IPS-15b (cell line): ENCODE data around the gene METTL25.
"Not testable (repeated sequence)": the region's sequence is repeated elsewhere in the genome, so short reads cannot be mapped to it uniquely, and the experiment has no call there.

Experiments used
- H3K27me3 ChIP-seq: one replicate; pipeline ENCODE4 v1.6.1; 2013; ENCODE audit warnings: low read length; ENCODE audit not compliant: control insufficient read depth, insufficient read depth
- H3K36me3 ChIP-seq: one replicate; pipeline ENCODE4 v1.6.1; 2013; ENCODE audit warnings: low read length; ENCODE audit not compliant: control insufficient read depth, insufficient read depth
- H3K4me1 ChIP-seq: one replicate; pipeline ENCODE4 v1.6.1; 2013; ENCODE audit warnings: mild to moderate bottlenecking, low read length; ENCODE audit not compliant: control insufficient read depth, insufficient read depth
- H3K4me3 ChIP-seq: one replicate; pipeline ENCODE4 v1.5.1; 2013; ENCODE audit warnings: low read depth, low read length
- H3K9ac ChIP-seq: one replicate; pipeline ENCODE4 v1.6.1; 2013; ENCODE audit warnings: low read depth, mild to moderate bottlenecking, low read length
- H3K9me3 ChIP-seq: one replicate; pipeline ENCODE4 v1.6.1; 2013; ENCODE audit warnings: mild to moderate bottlenecking, low read length; ENCODE audit not compliant: control insufficient read depth, insufficient read depth

METTL25 gene

GRCh38 chr12:82359115-82359478 lies 768 bp downstream of the METTL25 start:
- no peak overlapping the region for H3K9ac ChIP-seq
- H3K4me1 ChIP-seq, result no peaks in the 10 kb centered on the region
- no peaks in the 10 kb centered on the region for H3K9me3 ChIP-seq
- H3K27me3 ChIP-seq, result no peaks in the 10 kb centered on the region
- peak overlapping the region; percentile 63 for H3K4me3 ChIP-seq
- H3K36me3 ChIP-seq, result no peaks in the 10 kb centered on the region

- H3K27me3 ChIP-seq, H3K4me1 ChIP-seq, H3K36me3 ChIP-seq, H3K9me3 ChIP-seq, H3K9ac ChIP-seq, H3K4me3 ChIP-seq: not testable (repeated sequence)
Measured at GRCh38 chr12:82360834-82361233, 2.5 kb downstream of the METTL25 start.

- Histone ChIP-seq H3K9ac (no peak overlapping the region), H3K4me3 (no peak overlapping the region), H3K4me1 (no peaks in the 10 kb centered on the region), H3K27me3 (no peaks in the 10 kb centered on the region), H3K36me3 (no peaks in the 10 kb centered on the region), H3K9me3 (no peaks in the 10 kb centered on the region)
Measured at GRCh38 chr12:82361461-82361915, 3.2 kb downstream of the METTL25 start.

DNA sequence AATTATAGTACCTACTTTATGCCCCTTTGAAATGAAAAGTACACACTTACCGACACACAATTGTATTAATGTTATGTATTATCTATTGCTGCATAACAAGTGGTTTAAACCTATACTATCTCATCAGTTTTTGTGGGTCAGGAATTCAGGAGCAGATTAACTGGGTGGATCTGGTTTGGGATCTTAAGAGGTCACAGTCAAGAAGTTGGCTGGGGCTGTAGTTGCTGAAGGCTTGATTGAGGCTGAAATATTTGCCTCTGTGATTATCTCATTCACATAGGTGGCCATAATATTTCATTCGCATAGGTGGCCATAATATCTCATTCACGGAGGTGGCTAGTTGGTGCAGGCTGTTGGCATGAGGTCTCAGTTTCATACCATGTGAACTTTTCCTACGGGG lies 5.7 kb downstream of the METTL25 start:
- H3K9ac ChIP-seq, result no peak overlapping the region
- no peaks in the 10 kb centered on the region for H3K27me3 ChIP-seq
- no peaks in the 10 kb centered on the region for H3K36me3 ChIP-seq
- H3K4me3 ChIP-seq, result no peak overlapping the region
- no peaks in the 10 kb centered on the region for H3K4me1 ChIP-seq
- H3K9me3 ChIP-seq, result no peaks in the 10 kb centered on the region

GRCh38 chr12:82366197-82366596 lies 7.9 kb downstream of the METTL25 start:
- no peaks in the 10 kb centered on the region for H3K9me3 ChIP-seq
- no peak overlapping the region for H3K9ac ChIP-seq
- H3K4me1 ChIP-seq, result no peaks in the 10 kb centered on the region
- no peaks in the 10 kb centered on the region for H3K36me3 ChIP-seq
- H3K4me3 ChIP-seq, result no peak overlapping the region
- no peaks in the 10 kb centered on the region for H3K27me3 ChIP-seq

GRCh38 chr12:82375201-82375600 lies 16.9 kb downstream of the METTL25 start:
- Histone ChIP-seq H3K4me1 (no peaks in the 10 kb centered on the region), H3K36me3 (no peaks in the 10 kb centered on the region), H3K9ac (no peak overlapping the region), H3K27me3 (no peaks in the 10 kb centered on the region), H3K9me3 (no peaks in the 10 kb centered on the region), H3K4me3 (no peak overlapping the region)

DNA sequence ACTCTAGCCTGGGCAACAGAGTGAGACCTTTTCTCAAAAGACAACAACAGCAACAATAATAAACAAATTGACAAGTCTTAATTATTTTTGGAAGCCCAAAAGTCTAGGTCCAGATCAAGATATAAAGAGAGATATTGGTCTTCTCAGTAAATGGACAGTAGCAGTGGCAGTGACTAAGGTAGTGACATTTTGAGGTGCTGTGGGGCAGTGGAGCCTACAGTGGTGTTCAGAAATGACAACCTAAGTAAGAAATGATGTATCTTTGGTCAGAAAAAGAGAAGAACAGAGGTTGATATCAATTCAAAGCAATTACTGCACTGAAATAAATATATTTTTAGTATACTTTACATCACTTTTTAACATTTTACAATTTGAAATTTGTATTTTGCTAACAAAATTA lies 20.7 kb downstream of the METTL25 start:
- Histone ChIP-seq H3K27me3 (no peaks in the 10 kb centered on the region), H3K9me3 (no peaks in the 10 kb centered on the region), H3K4me3 (no peak overlapping the region), H3K4me1 (no peaks in the 10 kb centered on the region), H3K36me3 (no peaks in the 10 kb centered on the region), H3K9ac (no peak overlapping the region)

GRCh38 chr12:82383930-82384552 lies 25.7 kb downstream of the METTL25 start:
- Histone ChIP-seq H3K9me3 (no peaks in the 10 kb centered on the region), H3K36me3 (no peaks in the 10 kb centered on the region), H3K27me3 (no peaks in the 10 kb centered on the region), H3K4me1 (no peaks in the 10 kb centered on the region), H3K9ac (no peak overlapping the region), H3K4me3 (no peak overlapping the region)

DNA sequence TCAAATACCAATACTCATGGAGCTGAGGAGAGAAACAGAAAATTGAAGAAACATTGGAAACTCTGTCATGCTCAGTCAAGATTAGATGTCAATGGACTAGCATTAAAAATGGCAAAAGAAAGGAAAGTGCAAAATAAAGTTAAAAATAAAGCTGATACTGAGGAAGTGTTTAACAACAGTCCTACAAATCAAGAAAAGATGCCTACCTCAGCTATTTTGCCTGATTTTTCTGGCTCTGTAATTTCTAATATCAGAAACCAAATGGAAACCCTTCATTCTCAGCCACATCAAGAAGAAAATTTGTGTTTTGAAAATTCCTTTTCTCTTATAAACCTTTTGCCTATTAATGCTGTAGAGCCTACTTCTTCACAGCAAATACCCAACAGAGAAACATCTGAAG lies 40.5 kb downstream of the METTL25 start:
- Histone ChIP-seq H3K4me3 (no peak overlapping the region), H3K4me1 (no peaks in the 10 kb centered on the region), H3K36me3 (no peaks in the 10 kb centered on the region), H3K9ac (no peak overlapping the region), H3K9me3 (no peaks in the 10 kb centered on the region), H3K27me3 (no peaks in the 10 kb centered on the region)

GRCh38 chr12:82400819-82401218 lies 42.5 kb downstream of the METTL25 start:
- no peaks in the 10 kb centered on the region for H3K27me3 ChIP-seq
- H3K9ac ChIP-seq, result no peak overlapping the region
- H3K4me3 ChIP-seq, result no peak overlapping the region

GRCh38 chr12:82406651-82407050 lies 48.3 kb downstream of the METTL25 start:
- no peaks in the 10 kb centered on the region for H3K9me3 ChIP-seq
- no peaks in the 10 kb centered on the region for H3K27me3 ChIP-seq
- no peak overlapping the region for H3K4me3 ChIP-seq
- H3K36me3 ChIP-seq, result no peaks in the 10 kb centered on the region
- H3K4me1 ChIP-seq, result no peaks in the 10 kb centered on the region
- H3K9ac ChIP-seq, result no peak overlapping the region

More at GRCh38 chr12:82400819-82401218, 42.5 kb downstream of the METTL25 start:
- Histone ChIP-seq H3K4me1 (no peaks in the 10 kb centered on the region), H3K9me3 (no peaks in the 10 kb centered on the region), H3K36me3 (no peaks in the 10 kb centered on the region)

DNA sequence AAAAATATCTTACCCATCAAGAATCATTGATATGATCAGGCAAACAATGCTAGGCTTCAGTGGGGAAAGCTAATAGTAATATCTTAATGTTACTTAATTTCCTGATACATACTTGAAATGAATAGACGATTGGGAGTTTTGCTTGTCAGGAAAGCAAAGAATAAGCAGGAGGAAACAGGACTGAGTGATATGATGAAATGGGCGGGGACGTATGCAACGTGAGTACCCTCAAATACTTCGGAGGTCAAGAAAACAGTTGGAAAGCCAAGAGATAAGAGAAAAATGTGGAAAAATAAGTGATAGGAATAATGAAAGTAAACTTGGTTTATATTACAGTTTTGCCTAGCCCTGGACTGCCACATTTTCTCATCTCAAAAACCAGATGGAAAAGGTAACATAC lies 49.2 kb downstream of the METTL25 start:
- H3K9ac ChIP-seq, result no peak overlapping the region
- H3K4me3 ChIP-seq, result no peak overlapping the region
- no peaks in the 10 kb centered on the region for H3K9me3 ChIP-seq
- no peaks in the 10 kb centered on the region for H3K4me1 ChIP-seq
- no peaks in the 10 kb centered on the region for H3K27me3 ChIP-seq
- no peaks in the 10 kb centered on the region for H3K36me3 ChIP-seq
